Measurements from ENCODE around the gene TWF2.

TWF2 gene

DNA sequence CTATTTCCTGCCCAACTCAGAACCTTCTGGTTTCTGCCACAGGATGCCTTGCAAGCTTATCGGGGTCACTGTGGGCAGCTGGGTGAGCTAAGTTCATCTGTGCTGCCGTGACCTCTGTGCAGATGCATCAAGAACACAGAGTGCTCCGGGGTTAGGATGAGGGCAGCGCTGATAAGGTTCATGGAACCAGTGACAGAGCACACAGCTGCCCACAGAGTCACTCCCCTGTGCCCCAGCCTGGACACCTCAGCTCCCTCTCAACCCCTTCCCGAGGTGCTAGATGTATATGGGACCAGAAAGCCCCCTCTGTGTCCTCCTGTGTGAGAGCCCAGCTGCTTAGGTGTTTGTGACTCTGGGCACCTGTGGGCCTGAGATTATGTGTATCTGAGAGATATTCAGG is 56.8 kb downstream of the TWF2 start:
- no peak for DNase-seq (ENCODE audit: low read depth, low spot score)

DNA sequence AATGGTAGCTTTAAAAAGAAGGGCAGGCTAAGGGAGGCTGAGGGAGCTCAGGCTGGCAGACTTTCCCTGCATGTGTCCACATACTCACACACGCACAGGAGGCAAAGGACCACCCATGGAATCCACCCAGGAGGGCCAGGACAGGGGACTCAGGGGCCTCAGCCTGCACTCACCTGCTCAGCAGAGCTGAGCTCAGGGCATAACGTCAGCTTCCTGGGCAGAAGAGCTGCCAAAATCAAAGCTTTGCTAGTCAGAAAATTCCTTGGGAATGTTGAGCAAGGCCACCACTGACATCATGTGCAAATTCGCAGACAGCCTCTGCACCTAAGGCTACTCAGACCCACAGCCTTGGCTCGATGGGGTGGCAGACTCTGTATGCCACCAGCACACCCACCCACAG is 57.4 kb downstream of the TWF2 start:
- no peak for DNase-seq (ENCODE audit: low read depth, low spot score)

Data from smooth muscle cell of the brain vasculature (primary cell).